T-cell (primary cell): ENCODE measurements around the gene JAZF1. TPM values are rescaled to one million over a fixed set of nuclear protein-coding genes. Genes with fewer than 3 reads are reported as not detected.

Experiments
- ATAC-seq, 4 experiments: fragments of 200-7000 bp in 3 of 4; fragments of 150-1000 bp in 1 of 4; cut with Tn5 transposase; replicated peaks in 1 of 4; 1 replicate in 3 of 4; 2 replicates in 1 of 4; pipeline ENCODE4 v1.10.0; 2021; ENCODE audit warnings: moderate library complexity in 3 of 4, mild to moderate bottlenecking in 2 of 4, moderate number of reproducible peaks in 1 of 4
- CTCF ChIA-PET, 2 donors: fragments of 300-600 bp; sonication (Branson Sonifier 250); formaldehyde crosslinking; loops; one replicate each; lab custom pipeline; 2022; ENCODE audit warnings: antibody characterized with exemption in 2 of 2; lab: Charles Lee
- POLR2A ChIA-PET, 2 donors: fragments of 300-600 bp; sonication (Branson Sonifier 250); formaldehyde crosslinking; loops; one replicate each; lab custom pipeline; 2022; ENCODE audit warnings: antibody characterized with exemption in 2 of 2; lab: Charles Lee
- DNase-seq, 35 experiments: peaks; one replicate each; pipeline versions ENCODE4 v3.0.0 to v3.0.0-alpha.2; 2013 to 2023
- H3K27ac ChIP-seq: one replicate; pipeline ENCODE4 v1.5.1; 2013; ENCODE audit warnings: low read length
- H3K27me3 ChIP-seq, 2 experiments: replicated peaks in 1 of 2; 1 replicate in 1 of 2; 2 replicates in 1 of 2; pipeline versions ENCODE4 v1.6.1 to v1.7.0; 2013; ENCODE audit warnings: low read length in 1 of 2, mixed read lengths in 1 of 2; ENCODE audit not compliant: control insufficient read depth in 2 of 2, insufficient read depth in 2 of 2; ENCODE audit errors: extremely low read depth in 1 of 2
- H3K36me3 ChIP-seq, 2 donors: 1 replicate in 1 of 2; 2 replicates in 1 of 2; pipeline versions ENCODE4 v1.6.1 to v1.7.0; 2013; ENCODE audit warnings: low read length in 1 of 2; ENCODE audit not compliant: control insufficient read depth in 2 of 2, insufficient read depth in 1 of 2; ENCODE audit errors: extremely low read depth in 1 of 2
- H3K4me1 ChIP-seq, 2 experiments: 1 replicate in 1 of 2; 2 replicates in 1 of 2; pipeline versions ENCODE4 v1.6.1 to v1.7.0; 2013; ENCODE audit warnings: low read length in 2 of 2, mixed read lengths in 1 of 2; ENCODE audit not compliant: insufficient read depth in 2 of 2, control insufficient read depth in 1 of 2; ENCODE audit errors: extremely low read depth in 1 of 2
- H3K4me3 ChIP-seq, 2 donors: 1 replicate in 1 of 2; 2 replicates in 1 of 2; pipeline versions ENCODE4 v1.5.1 to v1.7.0; 2013; ENCODE audit warnings: mild to moderate bottlenecking in 2 of 2, low read length in 1 of 2, moderate library complexity in 1 of 2; ENCODE audit not compliant: control insufficient read depth in 1 of 2; ENCODE audit errors: extremely low read depth in 1 of 2
- H3K9me3 ChIP-seq: 2 replicates; pipeline ENCODE4 v1.7.0; 2013
- H3K27ac Mint-ChIP-seq, 2 donors: one replicate each; pipeline ENCODE4 v1.8.0; 2020 to 2021; ENCODE audit warnings: mild to moderate bottlenecking in 2 of 2, mixed read lengths in 2 of 2
- H3K27me3 Mint-ChIP-seq, 2 donors: one replicate each; pipeline ENCODE4 v1.8.0; 2021 to 2022; ENCODE audit warnings: mixed read lengths in 2 of 2
- H3K36me3 Mint-ChIP-seq: one replicate; pipeline ENCODE4 v1.8.0; 2021; ENCODE audit warnings: mixed read lengths
- H3K4me1 Mint-ChIP-seq, 3 donors: one replicate each; pipeline ENCODE4 v1.8.0; 2020 to 2022; ENCODE audit warnings: mixed read lengths in 3 of 3, mild to moderate bottlenecking in 1 of 3
- H3K4me3 Mint-ChIP-seq, 3 donors: one replicate each; pipeline ENCODE4 v1.8.0; 2020 to 2022; ENCODE audit warnings: mild to moderate bottlenecking in 3 of 3, mixed read lengths in 3 of 3, moderate library complexity in 3 of 3
- H3K9me3 Mint-ChIP-seq, 3 donors: one replicate each; pipeline ENCODE4 v1.8.0; 2020 to 2022; ENCODE audit warnings: mixed read lengths in 3 of 3
- WGBS: methylation state at CpG from one replicate; pipeline ENCODE4 v1.1.5; 2013; ENCODE audit warnings: missing lambda C conversion rate; ENCODE audit not compliant: insufficient coverage; 5-methylcytosine and 5-hydroxymethylcytosine counted together
- total RNA-seq, 35 experiments: library from RNA in 6 of 35; stranded (reverse) in 6 of 35; fragments of 120-200 nt in 1 of 35; gene quantifications; one replicate each; pipeline versions ENCODE4 v1.2.1 to v1.2.4 and lab custom pipeline; 2013 to 2026

Gene JAZF1
- total RNA-seq, 5 donors from 2014 or later (not counting 1 experiment from before 2014, with no cell fraction given): 9.6 to 22.1 (median 15.9) TPM

GRCh38 chr7:27826357-27826756, 354.2 kb downstream of the JAZF1 start:
- H3K4me1 ChIP-seq: no peaks in the 10 kb centered on the region
- CTCF ChIA-PET: no interaction called here
- H3K4me3 Mint-ChIP-seq: no peak overlapping the region

GRCh38 chr7:27825891-27826290, 354.7 kb downstream of the JAZF1 start:
- H3K4me3 Mint-ChIP-seq: no peak overlapping the region
- POLR2A ChIA-PET: interaction anchor here in 1 of 2 donors (0.5 kb wide), 1 partner anchor 1446 kb away, joined by 4 read pairs; no protein-coding TSS in a partner anchor

More at GRCh38 chr7:27826357-27826756, 354.2 kb downstream of the JAZF1 start:
- H3K9me3 ChIP-seq: no peaks in the 10 kb centered on the region
- Mint-ChIP-seq H3K36me3 (peaks cover 43% of the 10 kb centered on the region), H3K4me1 (peaks cover 0 to 1% (median 0%) of the 10 kb centered on the region in 3 donors), H3K9me3 (no peaks in the 10 kb centered on the region), H3K27ac (no peak overlapping the region), H3K27me3 (no peaks in the 10 kb centered on the region)
- H3K4me3 ChIP-seq: no peak overlapping the region
- peaks cover 9 to 32% of the 10 kb centered on the region in 2 donors for H3K36me3 ChIP-seq
- POLR2A ChIA-PET: no interaction called here
- no peak for ATAC-seq
- no peaks in the 10 kb centered on the region for H3K27me3 ChIP-seq
- WGBS: 100% methylated on average over 3 of the region's 5 CpGs
- DNase-seq: no peak
- no peak overlapping the region for H3K27ac ChIP-seq

GRCh38 chr7:27822245-27822644, 358.4 kb downstream of the JAZF1 start:
- no peak for ATAC-seq
- peak overlapping the region in 1 of 2 donors; percentile 35 for H3K27ac Mint-ChIP-seq
- no peak overlapping the region for H3K4me3 ChIP-seq
- peaks cover 8 to 37% of the 10 kb centered on the region in 2 donors for H3K36me3 ChIP-seq
- H3K9me3 Mint-ChIP-seq: no peaks in the 10 kb centered on the region
- peaks cover 36% of the 10 kb centered on the region for H3K36me3 Mint-ChIP-seq
- H3K4me1 ChIP-seq: no peaks in the 10 kb centered on the region
- ChIA-PET CTCF (no interaction called here), POLR2A (no interaction called here)
- peaks cover 1 to 7% (median 3%) of the 10 kb centered on the region in 3 donors for H3K4me1 Mint-ChIP-seq
- no peak for DNase-seq
- no peaks in the 10 kb centered on the region for H3K9me3 ChIP-seq
- WGBS: no CpG with 5 or more reads among the region's 2 CpGs
- no peak overlapping the region for H3K4me3 Mint-ChIP-seq
- H3K27me3 ChIP-seq: no peaks in the 10 kb centered on the region
- no peak overlapping the region for H3K27ac ChIP-seq
- H3K27me3 Mint-ChIP-seq: no peaks in the 10 kb centered on the region

More at GRCh38 chr7:27825891-27826290, 354.7 kb downstream of the JAZF1 start:
- no peaks in the 10 kb centered on the region for H3K27me3 Mint-ChIP-seq
- H3K27me3 ChIP-seq: no peaks in the 10 kb centered on the region
- no peak overlapping the region for H3K27ac ChIP-seq
- peaks cover 41% of the 10 kb centered on the region for H3K36me3 Mint-ChIP-seq
- H3K4me1 ChIP-seq: no peaks in the 10 kb centered on the region
- H3K4me3 ChIP-seq: no peak overlapping the region
- DNase-seq: no peak
- H3K9me3 ChIP-seq: no peaks in the 10 kb centered on the region
- CTCF ChIA-PET: no interaction called here
- peaks cover 0 to 1% (median 0%) of the 10 kb centered on the region in 3 donors for H3K4me1 Mint-ChIP-seq
- WGBS: no CpG with 5 or more reads among the region's 2 CpGs
- ATAC-seq: no peak
- H3K36me3 ChIP-seq: peaks cover 9 to 28% of the 10 kb centered on the region in 2 donors
- no peak overlapping the region for H3K27ac Mint-ChIP-seq
- no peaks in the 10 kb centered on the region for H3K9me3 Mint-ChIP-seq

- Histone ChIP-seq H3K9me3 (no peaks in the 10 kb centered on the region), H3K27me3 (no peaks in the 10 kb centered on the region), H3K4me1 (no peaks in the 10 kb centered on the region), H3K4me3 (no peak overlapping the region), H3K27ac (no peak overlapping the region), H3K36me3 (peaks cover 0 to 30% of the 10 kb centered on the region in 2 donors)
- no CpG with 5 or more reads among the region's 2 CpGs for WGBS
- H3K36me3 Mint-ChIP-seq: peaks cover 53% of the 10 kb centered on the region
- POLR2A ChIA-PET: no interaction called here
- ATAC-seq (no peak), DNase-seq (no peak)
- CTCF ChIA-PET: interaction anchor here (0.6 to 0.7 kb wide), 4 partner anchors 150 to 616 kb away, joined by 4 to 6 read pairs (median 5); no protein-coding TSS in a partner anchor
- no peak overlapping the region for H3K4me3 Mint-ChIP-seq
- peaks cover 8 to 12% (median 12%) of the 10 kb centered on the region in 3 donors for H3K4me1 Mint-ChIP-seq
- H3K27me3 Mint-ChIP-seq: no peaks in the 10 kb centered on the region
- H3K9me3 Mint-ChIP-seq: no peaks in the 10 kb centered on the region
- H3K27ac Mint-ChIP-seq: no peak overlapping the region
Measured at GRCh38 chr7:27812706-27813105, 367.9 kb downstream of the JAZF1 start.

- ChIA-PET POLR2A (no interaction called here), CTCF (interaction anchor here in 1 of 2 donors (0.6 kb wide), 1 partner anchor 631 kb away, joined by 6 read pairs; no protein-coding TSS in a partner anchor)
- WGBS: no CpG with 5 or more reads among the region's 4 CpGs
- Histone ChIP-seq H3K36me3 (peaks cover 0 to 18% of the 10 kb centered on the region in 2 donors), H3K4me3 (no peak overlapping the region), H3K9me3 (no peaks in the 10 kb centered on the region), H3K4me1 (no peaks in the 10 kb centered on the region), H3K27ac (no peak overlapping the region), H3K27me3 (no peaks in the 10 kb centered on the region)
- Mint-ChIP-seq H3K27me3 (no peaks in the 10 kb centered on the region), H3K27ac (peak overlapping the region in 1 of 2 donors; percentile 26), H3K4me3 (no peak overlapping the region), H3K9me3 (no peaks in the 10 kb centered on the region), H3K4me1 (peaks cover 10 to 17% (median 12%) of the 10 kb centered on the region in 3 donors), H3K36me3 (peaks cover 49% of the 10 kb centered on the region)
- ATAC-seq: no peak
- DNase-seq: no peak
Measured at GRCh38 chr7:27810186-27810585, 370.4 kb downstream of the JAZF1 start.

- POLR2A ChIA-PET: interaction anchor here in 1 of 2 donors (0.6 kb wide), 1 partner anchor 549 kb away, joined by 3 read pairs; no protein-coding TSS in a partner anchor
- DNase-seq: no peak
- Histone ChIP-seq H3K27ac (no peak overlapping the region), H3K9me3 (no peaks in the 10 kb centered on the region), H3K4me1 (no peaks in the 10 kb centered on the region), H3K36me3 (peaks cover 0 to 18% of the 10 kb centered on the region in 2 donors), H3K27me3 (no peaks in the 10 kb centered on the region), H3K4me3 (no peak overlapping the region)
- H3K27me3 Mint-ChIP-seq: no peaks in the 10 kb centered on the region
- no peak overlapping the region for H3K27ac Mint-ChIP-seq
- H3K36me3 Mint-ChIP-seq: peaks cover 44% of the 10 kb centered on the region
- no peaks in the 10 kb centered on the region for H3K9me3 Mint-ChIP-seq
- no CpG with 5 or more reads among the region's 2 CpGs for WGBS
- no peak for ATAC-seq
- H3K4me3 Mint-ChIP-seq: no peak overlapping the region
- peaks cover 12 to 17% (median 15%) of the 10 kb centered on the region in 3 donors for H3K4me1 Mint-ChIP-seq
- CTCF ChIA-PET: interaction anchor here in 1 of 2 donors (0.7 kb wide), 1 partner anchor 10 kb away, joined by 3 read pairs; no protein-coding TSS in a partner anchor
Measured at GRCh38 chr7:27808626-27809025, 372.0 kb downstream of the JAZF1 start.
